Measurements from ENCODE around the gene SRGAP3.
A peak's percentile ranks its signal among the peaks of the same experiment; 100 is the strongest.
"Not testable (repeated sequence)": the region's sequence is repeated elsewhere in the genome, so short reads cannot be mapped to it uniquely, and the experiment has no call there.

SRGAP3 gene

GRCh38 chr3:9249273-9250192, at the start of gene SRGAP3:
Gene SRGAP3 (minus strand): TSS chr3:9249646. CDS start chr3:9248951, 695 bp downstream.
- DNase-seq = peak; percentile 97

DNA sequence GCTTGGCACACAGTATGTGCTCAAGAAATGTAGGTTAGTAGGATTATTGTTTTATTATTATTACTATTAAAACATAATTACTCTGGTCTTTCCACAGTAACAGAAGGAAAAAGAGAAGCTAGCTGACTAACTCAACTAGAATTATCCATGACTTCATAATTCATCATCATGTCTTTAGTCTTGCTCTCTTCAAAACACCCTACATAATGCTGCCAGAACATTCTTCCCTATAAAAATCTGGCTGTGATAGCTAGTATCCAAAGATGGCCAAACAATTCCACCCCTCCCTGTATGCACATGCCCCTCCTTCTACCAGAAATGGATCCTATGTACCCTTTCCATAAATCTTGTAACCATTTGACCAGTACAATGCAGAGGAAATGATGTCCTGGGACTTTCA, 48.8 kb upstream of the SRGAP3 start:
- no peak for DNase-seq

GRCh38 chr3:9296241-9296640, 46.8 kb upstream of the SRGAP3 start:
- DNase-seq = no peak

DNA sequence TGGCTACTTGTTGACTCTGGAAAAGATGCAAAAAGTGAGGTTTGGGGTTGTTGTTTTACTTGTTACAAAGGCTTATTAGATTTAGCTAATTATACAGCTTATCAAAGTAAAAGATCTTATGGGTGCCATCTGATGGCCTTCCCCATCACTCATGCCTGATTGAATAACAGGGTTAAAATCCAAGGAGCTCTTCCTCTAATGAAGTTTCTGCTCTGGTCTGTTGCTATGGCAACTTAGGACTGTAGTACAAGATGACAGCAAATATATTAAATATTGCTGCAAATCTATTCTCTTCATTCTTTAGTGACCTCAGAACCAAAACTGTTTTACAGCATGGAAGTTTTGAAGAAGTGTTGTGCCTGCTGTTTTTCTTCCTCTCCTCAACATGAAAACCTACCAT, 45.6 kb upstream of the SRGAP3 start:
- DNase-seq = no peak

DNA sequence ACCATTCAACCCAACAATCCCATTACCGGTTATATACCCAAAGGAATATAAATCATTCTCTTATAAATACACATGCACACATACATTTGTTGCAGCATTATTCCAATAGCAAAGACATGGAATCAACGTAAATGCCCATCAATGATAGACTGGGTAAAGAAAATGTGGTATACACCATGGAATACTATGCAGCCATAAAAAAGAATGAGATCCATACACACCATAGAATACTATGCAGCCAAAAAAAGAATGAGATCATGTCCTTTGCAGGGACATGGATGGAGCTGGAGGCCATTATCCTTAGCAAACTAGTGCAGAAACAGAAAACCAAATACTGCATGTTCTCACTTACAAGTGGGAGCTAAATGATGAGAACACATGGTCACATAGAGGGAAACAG, 44.5 kb upstream of the SRGAP3 start:
- not testable (repeated sequence) for DNase-seq

- no peak for DNase-seq
These were observed 43.6 kb upstream of the SRGAP3 start for GRCh38 chr3:9293076-9293475.

- DNase-seq = no peak
These were observed 43.1 kb upstream of the SRGAP3 start for GRCh38 chr3:9292516-9292915.

DNA sequence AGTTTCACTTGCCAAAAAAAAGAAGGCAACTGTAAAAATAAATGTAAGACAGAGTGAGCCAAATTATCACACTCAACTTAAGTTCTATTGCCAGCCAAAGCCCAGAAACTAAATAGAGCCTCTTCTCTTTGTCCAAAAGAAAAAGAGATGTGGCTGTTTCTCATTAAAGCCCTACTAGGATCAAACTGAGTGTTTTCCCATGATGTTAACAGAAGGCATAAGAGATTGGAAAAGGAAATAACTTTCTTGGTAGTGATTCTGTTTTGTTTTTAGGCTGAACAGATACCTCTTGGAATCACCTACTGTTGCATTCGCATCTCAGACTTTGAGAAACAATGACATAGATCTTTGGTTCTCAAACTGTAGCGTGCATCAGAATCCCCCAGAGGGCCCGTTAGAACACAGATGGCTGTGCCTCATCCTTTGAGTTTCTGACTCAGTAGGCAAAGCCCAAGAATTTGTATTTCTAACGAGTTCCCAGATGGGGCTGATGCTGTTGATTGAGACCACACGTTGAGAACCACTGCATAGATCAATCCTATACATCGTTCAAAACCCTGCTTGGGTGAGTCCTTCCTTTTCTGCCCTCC, 42.5 kb upstream of the SRGAP3 start:
- no peak for DNase-seq

DNA sequence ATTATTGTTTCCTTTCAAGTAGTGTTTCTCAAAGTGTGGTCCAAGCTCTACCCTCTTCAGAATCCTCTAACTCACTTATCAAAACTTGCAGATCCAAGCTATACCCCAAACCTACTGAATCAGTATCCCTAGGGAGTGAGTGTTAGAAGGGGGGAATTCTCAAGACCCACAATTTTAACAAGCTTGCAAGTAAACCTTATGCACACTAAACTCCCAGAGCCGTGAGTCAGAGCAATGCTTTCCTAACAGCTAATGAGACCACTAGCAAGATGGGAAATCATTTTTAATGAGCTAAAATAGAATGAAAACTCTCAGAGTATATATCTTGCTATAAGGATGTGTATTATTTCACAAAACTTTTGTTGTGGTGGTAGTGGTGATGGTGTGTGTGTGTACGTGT, 41.1 kb upstream of the SRGAP3 start:
- DNase-seq = no peak

- DNase-seq = not testable (repeated sequence)
These were observed 32.1 kb upstream of the SRGAP3 start for GRCh38 chr3:9281533-9281932.

- no peak for DNase-seq
These were observed 31.2 kb upstream of the SRGAP3 start for GRCh38 chr3:9280451-9281219.

DNA sequence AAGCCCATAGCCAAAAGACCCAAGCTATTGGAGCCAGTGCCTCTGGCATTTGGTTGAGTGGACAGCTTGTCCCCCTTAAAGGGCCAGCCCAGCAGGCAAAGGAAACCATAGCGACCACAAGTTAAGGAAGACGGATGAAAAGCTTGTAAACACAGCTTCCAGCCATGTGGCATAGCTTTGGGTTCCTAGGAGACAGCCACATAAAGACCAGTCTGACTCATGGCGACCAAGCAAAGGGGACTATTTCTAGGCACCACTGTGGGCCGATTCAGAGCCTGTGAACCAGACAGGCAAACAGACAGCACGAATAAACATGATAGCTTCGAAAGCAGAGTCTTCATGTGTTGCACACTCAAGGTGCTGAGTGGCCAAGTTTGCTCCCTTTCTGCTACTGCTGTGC, 30.5 kb upstream of the SRGAP3 start:
- no peak for DNase-seq

- no peak for DNase-seq
These were observed 29.1 kb upstream of the SRGAP3 start for GRCh38 chr3:9278498-9278897.

GRCh38 chr3:9278085-9278484, 28.6 kb upstream of the SRGAP3 start:
- DNase-seq = no peak

GRCh38 chr3:9276761-9277370, 27.4 kb upstream of the SRGAP3 start:
- no peak for DNase-seq

- no peak for DNase-seq
These were observed 22.5 kb upstream of the SRGAP3 start for GRCh38 chr3:9271903-9272302.

- DNase-seq = no peak
These were observed 21.3 kb upstream of the SRGAP3 start for GRCh38 chr3:9270704-9271103.

DNA sequence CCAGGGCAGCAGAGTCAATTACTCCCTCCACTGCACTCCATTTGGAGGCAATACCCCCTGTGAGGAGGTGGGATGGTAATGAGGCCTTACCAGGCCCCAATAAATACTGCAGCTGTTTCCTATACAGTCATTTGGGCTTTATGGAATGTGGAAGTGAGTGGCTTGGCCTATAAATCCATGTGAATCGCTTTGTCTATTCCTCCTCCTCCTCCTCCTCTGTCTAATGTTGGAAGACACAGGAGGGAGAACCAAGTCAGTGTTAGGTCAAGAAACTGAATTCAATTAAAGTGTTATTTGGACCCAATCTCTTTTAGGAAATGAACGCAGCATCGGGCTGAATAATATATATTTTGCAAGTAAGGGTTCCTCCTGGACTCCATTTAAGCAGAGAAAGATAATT, 17.3 kb upstream of the SRGAP3 start:
- DNase-seq = no peak

DNA sequence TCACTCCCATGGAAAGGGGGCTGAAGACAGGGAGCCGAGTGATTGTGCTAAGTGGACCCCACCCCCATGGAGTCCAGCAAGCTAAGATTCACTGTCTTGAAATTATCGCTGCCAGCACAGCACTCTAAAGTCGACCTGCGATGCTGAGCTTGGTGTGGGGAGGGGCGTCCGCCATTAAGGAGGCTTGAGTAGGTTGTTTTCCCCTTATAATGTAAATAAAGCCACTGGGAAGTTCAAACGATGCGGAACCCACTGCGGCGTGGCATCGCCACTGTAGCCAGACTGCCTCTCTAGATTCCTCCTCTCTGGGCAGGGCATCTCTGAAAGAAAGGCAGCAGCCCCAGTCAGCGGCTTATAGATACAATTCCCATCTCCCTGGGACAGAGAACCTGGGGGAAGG, 10.9 kb upstream of the SRGAP3 start:
- no peak for DNase-seq

DNA sequence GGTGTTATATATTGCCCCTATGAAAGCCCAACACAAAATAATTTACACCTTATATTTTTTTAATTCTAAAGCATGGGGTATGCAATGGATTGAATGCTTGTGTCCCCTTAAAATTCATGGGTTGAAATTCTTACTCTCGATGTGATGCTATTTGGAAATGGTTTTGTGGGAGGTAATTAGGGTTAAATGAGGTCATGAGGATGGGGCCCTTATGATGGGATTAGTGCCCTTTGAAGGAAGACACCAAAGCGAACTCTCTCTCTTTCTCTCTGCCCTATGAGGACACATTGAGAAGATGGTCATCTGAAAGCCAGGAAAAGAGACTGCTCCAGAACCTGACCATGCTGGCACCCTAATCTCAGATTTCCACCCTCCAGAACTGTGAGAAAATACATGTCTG, 7.6 kb upstream of the SRGAP3 start:
- no peak for DNase-seq

DNA sequence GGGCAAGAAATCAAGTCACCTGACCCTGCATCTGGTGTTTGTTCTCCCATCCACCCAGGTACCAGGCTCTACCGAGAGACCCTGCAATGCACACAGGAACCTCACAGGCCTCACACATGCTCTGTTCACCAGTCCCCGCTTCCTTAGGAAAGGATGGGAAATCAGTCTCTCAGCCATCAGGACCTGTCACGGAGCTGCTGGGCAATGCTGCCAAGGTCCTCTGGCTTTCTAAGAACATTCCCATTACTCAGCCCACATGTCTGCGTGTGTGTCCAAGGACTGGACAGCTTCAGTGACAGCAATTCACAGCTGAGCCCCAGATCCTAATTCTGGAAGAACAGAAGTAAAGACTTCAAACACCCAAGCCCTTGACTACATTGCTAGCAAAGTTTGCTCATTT, 6.5 kb upstream of the SRGAP3 start:
- no peak for DNase-seq

- no peak for DNase-seq
These were observed 5.3 kb upstream of the SRGAP3 start for GRCh38 chr3:9254764-9255163.

- DNase-seq = no peak
These were observed 3.9 kb upstream of the SRGAP3 start for GRCh38 chr3:9253327-9253726.

Measured in hematopoietic multipotent progenitor cell treated with erythropoietin and hydrocortisone succinate and interleukin-3 and kit ligand, for 4 days (in vitro differentiated cells).